Neural progenitor cell (in vitro differentiated cells): ENCODE results near the gene CUEDC1. TPM values are rescaled to one million over a fixed set of nuclear protein-coding genes. Genes with fewer than 3 reads are reported as not detected.

Experiments used
- DNase-seq: peaks from one replicate; pipeline ENCODE4 v3.0.0-alpha.2; 2016; ENCODE audit warnings: low spot score
- H2AFZ ChIP-seq: fragments of 200-600 bp; sonication (generic); replicated peaks from 2 replicates; pipeline ENCODE4 v1.6.1; 2016; ENCODE audit warnings: antibody characterized with exemption
- H3F3A ChIP-seq: fragments of 200-600 bp; sonication (generic); 2 replicates; pipeline ENCODE4 v1.6.1; 2016; ENCODE audit warnings: antibody characterized with exemption, low read depth
- H3K27ac ChIP-seq: fragments of 200-600 bp; sonication (generic); 2 replicates; pipeline ENCODE4 v1.5.1; 2016; ENCODE audit warnings: mild to moderate bottlenecking
- H3K27me3 ChIP-seq: fragments of 200-600 bp; sonication (generic); 2 replicates; pipeline ENCODE4 v1.6.1; 2016; ENCODE audit warnings: mild to moderate bottlenecking, moderate library complexity
- H3K36me3 ChIP-seq: fragments of 200-600 bp; sonication (generic); 2 replicates; pipeline ENCODE4 v1.5.1; 2016
- H3K4me1 ChIP-seq: fragments of 200-600 bp; sonication (generic); 2 replicates; pipeline ENCODE4 v1.6.1; 2016; ENCODE audit warnings: mixed run types
- H3K4me2 ChIP-seq: fragments of 200-600 bp; sonication (generic); 2 replicates; pipeline ENCODE4 v1.6.1; 2016
- H3K4me3 ChIP-seq: fragments of 200-600 bp; sonication (generic); 2 replicates; pipeline ENCODE4 v1.5.1; 2016
- H3K79me2 ChIP-seq: fragments of 200-600 bp; sonication (generic); 2 replicates; pipeline ENCODE4 v1.6.1; 2016; ENCODE audit warnings: low read depth
- H3K9ac ChIP-seq: fragments of 200-600 bp; sonication (generic); 2 replicates; pipeline ENCODE4 v1.6.1; 2016
- H3K9me3 ChIP-seq: fragments of 200-600 bp; sonication (generic); 2 replicates; pipeline ENCODE4 v1.5.1; 2016; ENCODE audit warnings: low read depth
- H4K20me1 ChIP-seq: fragments of 200-600 bp; sonication (generic); 2 replicates; pipeline ENCODE4 v1.6.1; 2016; ENCODE audit warnings: low read depth
- H3K27ac Mint-ChIP-seq: 3 replicates; pipeline ENCODE4 v1.8.0; 2021; ENCODE audit warnings: mixed read lengths
- H3K27me3 Mint-ChIP-seq: 2 replicates; pipeline ENCODE4 v1.8.0; 2022; ENCODE audit warnings: low read depth, mild to moderate bottlenecking, inconsistent platforms, moderate library complexity, mixed read lengths; ENCODE audit not compliant: insufficient read depth
- H3K36me3 Mint-ChIP-seq: 3 replicates; pipeline ENCODE4 v1.8.0; 2021; ENCODE audit warnings: mixed read lengths
- H3K4me1 Mint-ChIP-seq: 3 replicates; pipeline ENCODE4 v1.8.0; 2021; ENCODE audit warnings: mixed read lengths
- H3K4me3 Mint-ChIP-seq: 3 replicates; pipeline ENCODE4 v1.8.0; 2021; ENCODE audit warnings: mild to moderate bottlenecking, moderate library complexity, mixed read lengths
- H3K9me3 Mint-ChIP-seq: 3 replicates; pipeline ENCODE4 v1.8.0; 2020; ENCODE audit warnings: mixed read lengths
- CTCF ChIP-seq: fragments of 200-600 bp; sonication (generic); IDR thresholded peaks from 2 replicates; pipeline ENCODE4 v1.5.1; 2017; ENCODE audit warnings: antibody characterized with exemption, mild to moderate bottlenecking
- EZH2 ChIP-seq: fragments of 200-600 bp; sonication (generic); IDR thresholded peaks from 2 replicates; pipeline ENCODE4 v1.6.1; 2017; ENCODE audit warnings: antibody characterized with exemption, mild to moderate bottlenecking, moderate library complexity
- EZH2phosphoT487 ChIP-seq: fragments of 200-600 bp; sonication (generic); IDR thresholded peaks from 2 replicates; pipeline ENCODE4 v1.6.1; 2017; ENCODE audit warnings: antibody characterized with exemption
- total RNA-seq: library from RNA; depleted of rRNA; stranded (reverse); fragments of >200 nt; gene quantifications from 2 replicates; pipeline ENCODE4 v1.2.3, GENCODE V29; 2015; ENCODE audit warnings: low replicate concordance

Gene CUEDC1
- total RNA-seq, 1 donor from 2014 or later: 8.8 TPM

GRCh38 chr17:57899822-57900221 is 55.4 kb downstream of the CUEDC1 start:
- H3K27me3 ChIP-seq: no peaks in the 10 kb centered on the region
- peaks cover 6% of the 10 kb centered on the region for H4K20me1 ChIP-seq
- H3K36me3 Mint-ChIP-seq: peaks cover 2% of the 10 kb centered on the region
- H3K4me1 Mint-ChIP-seq: peaks cover 87% of the 10 kb centered on the region
- H3K27ac ChIP-seq: no peak overlapping the region
- no peak overlapping the region for H3K9ac ChIP-seq
- peak overlapping the region; percentile 54 for H3K4me3 Mint-ChIP-seq
- peak overlapping the region; percentile 96 for H3K27ac Mint-ChIP-seq
- no peak overlapping the region for H2AFZ ChIP-seq
- no peaks in the 10 kb centered on the region for H3K36me3 ChIP-seq
- no peak for DNase-seq
- H3K27me3 Mint-ChIP-seq: peaks cover 12% of the 10 kb centered on the region
- no peaks in the 10 kb centered on the region for H3K79me2 ChIP-seq
- H3K9me3 Mint-ChIP-seq: no peaks in the 10 kb centered on the region
- peaks cover 32% of the 10 kb centered on the region for H3F3A ChIP-seq
- no peak overlapping the region for H3K4me3 ChIP-seq
- no peaks in the 10 kb centered on the region for H3K9me3 ChIP-seq
- TF ChIP-seq EZH2phosphoT487 (no peak), CTCF (no peak), EZH2 (no peak)
- H3K4me1 ChIP-seq: peaks cover 48% of the 10 kb centered on the region
- H3K4me2 ChIP-seq: peak overlapping the region; percentile 67

GRCh38 chr17:57899391-57899790 is 55.8 kb downstream of the CUEDC1 start:
- peak overlapping the region; percentile 54 for H3K4me3 Mint-ChIP-seq
- H3K4me3 ChIP-seq: no peak overlapping the region

GRCh38 chr17:57898487-57899311 is 56.5 kb downstream of the CUEDC1 start:
- Histone ChIP-seq H3F3A (peaks cover 29% of the 10 kb centered on the region), H3K9ac (no peak overlapping the region), H3K36me3 (no peaks in the 10 kb centered on the region), H3K4me1 (peaks cover 42% of the 10 kb centered on the region), H3K27me3 (no peaks in the 10 kb centered on the region), H3K9me3 (no peaks in the 10 kb centered on the region), H3K27ac (peak overlapping the region; percentile 84), H4K20me1 (peaks cover 3% of the 10 kb centered on the region), H3K4me2 (peak overlapping the region; percentile 70), H3K4me3 (no peak overlapping the region), H3K79me2 (no peaks in the 10 kb centered on the region), H2AFZ (no peak overlapping the region)
- Mint-ChIP-seq H3K4me1 (peaks cover 84% of the 10 kb centered on the region), H3K4me3 (peak overlapping the region; percentile 8), H3K36me3 (peaks cover 2% of the 10 kb centered on the region), H3K27ac (peak overlapping the region; percentile 96), H3K9me3 (no peaks in the 10 kb centered on the region), H3K27me3 (peaks cover 12% of the 10 kb centered on the region)
- peak; percentile 94 for DNase-seq
- TF ChIP-seq EZH2phosphoT487 (no peak), CTCF (no peak), EZH2 (no peak)

More at GRCh38 chr17:57899391-57899790, 55.8 kb downstream of the CUEDC1 start:
- H3K27ac ChIP-seq: peak overlapping the region; percentile 84
- peak overlapping the region; percentile 67 for H3K4me2 ChIP-seq
- H3K27me3 Mint-ChIP-seq: peaks cover 12% of the 10 kb centered on the region
- H3K9me3 Mint-ChIP-seq: no peaks in the 10 kb centered on the region
- H2AFZ ChIP-seq: no peak overlapping the region
- no peaks in the 10 kb centered on the region for H3K36me3 ChIP-seq
- DNase-seq: no peak
- H3K79me2 ChIP-seq: no peaks in the 10 kb centered on the region
- H3K4me1 Mint-ChIP-seq: peaks cover 85% of the 10 kb centered on the region
- TF ChIP-seq CTCF (no peak), EZH2 (no peak), EZH2phosphoT487 (no peak)
- H3K9ac ChIP-seq: no peak overlapping the region
- H3K36me3 Mint-ChIP-seq: peaks cover 2% of the 10 kb centered on the region
- H3K27me3 ChIP-seq: no peaks in the 10 kb centered on the region
- H3K9me3 ChIP-seq: no peaks in the 10 kb centered on the region
- H3F3A ChIP-seq: peaks cover 28% of the 10 kb centered on the region
- H4K20me1 ChIP-seq: peaks cover 3% of the 10 kb centered on the region
- H3K4me1 ChIP-seq: peaks cover 43% of the 10 kb centered on the region
- H3K27ac Mint-ChIP-seq: peak overlapping the region; percentile 96
